Ishikawa (cell line): ENCODE results near the gene CEP78.

Experiments
- EGR1 ChIP-seq: IDR thresholded peaks from 2 replicates; pipeline ENCODE4 v1.6.1; 2012
- EP300 ChIP-seq: IDR thresholded peaks from 2 replicates; pipeline ENCODE4 v1.6.1; 2012; ENCODE audit warnings: borderline replicate concordance
- FOXM1 ChIP-seq: IDR thresholded peaks from 2 replicates; pipeline ENCODE4 v1.6.1; 2012; ENCODE audit warnings: low read depth, borderline replicate concordance

DNA sequence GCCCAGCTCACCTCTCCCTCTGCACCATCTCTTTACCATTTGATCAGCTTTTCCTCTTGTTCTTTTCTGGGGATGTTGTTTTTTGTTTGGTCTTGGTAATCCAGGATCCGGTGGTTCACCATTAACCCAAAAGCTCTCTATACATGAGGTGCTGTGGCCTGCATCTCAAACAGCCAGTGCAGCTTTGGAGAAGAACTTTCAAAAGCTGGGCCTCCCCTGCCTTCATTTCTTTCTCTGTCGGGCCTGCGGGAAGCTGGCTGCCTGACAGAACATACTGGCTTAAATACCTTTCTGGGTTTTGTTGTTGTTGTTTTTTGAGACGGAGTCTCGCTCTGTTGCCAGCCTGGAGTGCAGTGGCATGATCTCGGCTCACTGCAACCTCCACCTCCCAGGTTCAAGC lies 73.2 kb downstream of the CEP78 start:
- no peak for TF ChIP-seq EP300
- no peak for TF ChIP-seq EGR1
- no peak for TF ChIP-seq FOXM1
